NT2/D1 (cell line): Measurements from ENCODE around the gene MAPK6.
"Not testable (repeated sequence)": the region's sequence is repeated elsewhere in the genome, so short reads cannot be mapped to it uniquely, and the experiment has no call there.

Experiments
- DNase-seq: peaks from one replicate; pipeline ENCODE4 v3.0.0-alpha.2; 2011; ENCODE audit warnings: low read depth, low spot score
- H3K27me3 ChIP-seq: 2 replicates; pipeline ENCODE4 v1.6.0; 2011; ENCODE audit warnings: mild to moderate bottlenecking; ENCODE audit not compliant: insufficient read length, insufficient read depth
- H3K36me3 ChIP-seq: 2 replicates; pipeline ENCODE4 v1.6.1; 2011; ENCODE audit warnings: mild to moderate bottlenecking, low read length, mixed read lengths; ENCODE audit not compliant: insufficient read depth, insufficient read length
- H3K4me1 ChIP-seq: 2 replicates; pipeline ENCODE4 v1.5.1; 2011; ENCODE audit not compliant: insufficient read depth, insufficient read length
- H3K4me3 ChIP-seq: 2 replicates; pipeline ENCODE4 v1.5.1; 2011; ENCODE audit warnings: low read depth; ENCODE audit not compliant: insufficient read length
- H3K9ac ChIP-seq: 2 replicates; pipeline ENCODE4 v1.6.0; 2011; ENCODE audit warnings: low read depth; ENCODE audit not compliant: insufficient read length
- H3K9me3 ChIP-seq: 2 replicates; pipeline ENCODE4 v1.5.1; 2011; ENCODE audit warnings: mild to moderate bottlenecking, low read length; ENCODE audit not compliant: insufficient read depth
- SUZ12 ChIP-seq: IDR thresholded peaks from 2 replicates; pipeline ENCODE4 v1.6.1; 2011; ENCODE audit not compliant: insufficient read length, insufficient read depth; ENCODE audit errors: extremely low read depth
- YY1 ChIP-seq: IDR thresholded peaks from 2 replicates; pipeline ENCODE4 v1.6.1; 2011; ENCODE audit not compliant: insufficient read length, insufficient read depth
- ZNF274 ChIP-seq: IDR thresholded peaks from 2 replicates; pipeline ENCODE4 v1.6.1; 2011; ENCODE audit warnings: mild to moderate bottlenecking, low read depth, low read length

Gene MAPK6

GRCh38 chr15:51982013-51982769, 36.8 kb upstream of the MAPK6 start:
- Histone ChIP-seq H3K27me3 (no peaks in the 10 kb centered on the region), H3K9ac (no peak overlapping the region), H3K4me3 (no peak overlapping the region), H3K4me1 (no peaks in the 10 kb centered on the region), H3K9me3 (no peaks in the 10 kb centered on the region), H3K36me3 (no peaks in the 10 kb centered on the region)
- TF ChIP-seq YY1 (no peak), ZNF274 (no peak), SUZ12 (no peak)
- DNase-seq: no peak

- Histone ChIP-seq H3K9ac (no peak overlapping the region), H3K36me3 (no peaks in the 10 kb centered on the region), H3K4me3 (no peak overlapping the region), H3K4me1 (no peaks in the 10 kb centered on the region), H3K9me3 (no peaks in the 10 kb centered on the region), H3K27me3 (no peaks in the 10 kb centered on the region)
- no peak for DNase-seq
- no peak for TF ChIP-seq YY1
- no peak for TF ChIP-seq ZNF274
- TF ChIP-seq SUZ12: no peak
Measured at GRCh38 chr15:51982770-51983103, 36.3 kb upstream of the MAPK6 start.

- Histone ChIP-seq H3K4me1 (no peaks in the 10 kb centered on the region), H3K4me3 (no peak overlapping the region), H3K36me3 (no peaks in the 10 kb centered on the region), H3K9ac (no peak overlapping the region), H3K9me3 (no peaks in the 10 kb centered on the region), H3K27me3 (no peaks in the 10 kb centered on the region)
- no peak for DNase-seq
- TF ChIP-seq YY1 (no peak), ZNF274 (no peak), SUZ12 (no peak)
Measured at GRCh38 chr15:51991141-51991540, 27.9 kb upstream of the MAPK6 start.

- no peaks in the 10 kb centered on the region for H3K4me1 ChIP-seq
- no peaks in the 10 kb centered on the region for H3K36me3 ChIP-seq
- H3K4me3 ChIP-seq: no peak overlapping the region
- H3K27me3 ChIP-seq: no peaks in the 10 kb centered on the region
- no peak for DNase-seq
- TF ChIP-seq YY1 (no peak), ZNF274 (no peak), SUZ12 (no peak)
- H3K9ac ChIP-seq: no peak overlapping the region
- no peaks in the 10 kb centered on the region for H3K9me3 ChIP-seq
Measured at GRCh38 chr15:51992953-51993352, 26.1 kb upstream of the MAPK6 start.

GRCh38 chr15:52002351-52002750, 16.7 kb upstream of the MAPK6 start:
- TF ChIP-seq ZNF274: no peak
- TF ChIP-seq SUZ12: no peak
- no peak for TF ChIP-seq YY1
- Histone ChIP-seq H3K9me3 (no peaks in the 10 kb centered on the region), H3K9ac (no peak overlapping the region), H3K4me1 (no peaks in the 10 kb centered on the region), H3K27me3 (no peaks in the 10 kb centered on the region), H3K4me3 (no peak overlapping the region), H3K36me3 (no peaks in the 10 kb centered on the region)
- DNase-seq: no peak

GRCh38 chr15:52003089-52003488, 15.9 kb upstream of the MAPK6 start:
- not testable (repeated sequence) for H3K9me3 ChIP-seq, H3K4me1 ChIP-seq, H3K36me3 ChIP-seq, DNase-seq, H3K4me3 ChIP-seq, H3K9ac ChIP-seq, H3K27me3 ChIP-seq

- Histone ChIP-seq H3K36me3 (no peaks in the 10 kb centered on the region), H3K4me3 (no peak overlapping the region), H3K27me3 (no peaks in the 10 kb centered on the region), H3K4me1 (no peaks in the 10 kb centered on the region), H3K9ac (no peak overlapping the region), H3K9me3 (no peaks in the 10 kb centered on the region)
- no peak for DNase-seq
- TF ChIP-seq SUZ12: no peak
- TF ChIP-seq ZNF274: no peak
- no peak for TF ChIP-seq YY1
Measured at GRCh38 chr15:52003710-52004109, 15.3 kb upstream of the MAPK6 start.

- H3K9me3 ChIP-seq: no peaks in the 10 kb centered on the region
- H3K36me3 ChIP-seq: no peaks in the 10 kb centered on the region
- H3K27me3 ChIP-seq: no peaks in the 10 kb centered on the region
- no peak overlapping the region for H3K9ac ChIP-seq
- DNase-seq: no peak
- no peaks in the 10 kb centered on the region for H3K4me1 ChIP-seq
- no peak for TF ChIP-seq ZNF274
- TF ChIP-seq YY1: no peak
- TF ChIP-seq SUZ12: no peak
- no peak overlapping the region for H3K4me3 ChIP-seq
Measured at GRCh38 chr15:52004806-52005205, 14.2 kb upstream of the MAPK6 start.
